M059J (cell line): ENCODE data around the gene OR5H14. TPM values are rescaled to one million over a fixed set of nuclear protein-coding genes. Genes with fewer than 3 reads are reported as not detected.
"Not testable (repeated sequence)": the region's sequence is repeated elsewhere in the genome, so short reads cannot be mapped to it uniquely, and the experiment has no call there.

ENCODE experiments used
- DNase-seq: peaks from one replicate; pipeline ENCODE4 v3.0.0-alpha.2; 2012; ENCODE audit warnings: low read depth
- total RNA-seq: library from RNA; depleted of rRNA; stranded (reverse); fragments of >200 nt; shearing (Covaris generic); gene quantifications from 2 replicates; pipeline ENCODE4 v1.2.3, GENCODE V29; 2014; rRNA removed

OR5H14 gene
- not detected in 2 replicates for total RNA-seq

GRCh38 chr3:98147179-98147578, at the start of gene OR5H14:
TSS of gene OR5H14 (plus strand) at chr3:98147479. CDS start at chr3:98149386, 1,907 bp downstream.
- DNase-seq = no peak

DNA sequence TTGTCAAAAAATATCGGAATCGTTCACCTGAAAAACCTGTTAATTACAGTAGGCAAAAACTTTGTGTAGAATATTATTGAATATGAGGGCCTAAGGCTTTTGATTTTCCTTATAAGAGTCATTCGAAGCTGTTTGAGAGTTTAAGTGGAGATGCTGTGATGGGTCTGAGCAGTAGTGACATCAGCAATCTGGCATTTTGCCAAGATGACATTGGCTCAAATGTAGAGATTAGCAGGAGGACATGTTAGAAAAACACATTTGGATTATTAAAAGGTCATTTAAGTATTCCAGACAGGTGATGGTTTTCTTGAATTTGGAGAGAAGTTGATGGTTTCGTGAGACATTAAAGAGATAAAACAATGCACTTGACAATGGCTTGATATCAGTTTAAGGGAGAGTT, 47.4 kb upstream of the OR5H14 start:
- DNase-seq = peak; percentile 10

GRCh38 chr3:98108162-98108561, 39.1 kb upstream of the OR5H14 start:
- no peak for DNase-seq

- peak; percentile 46 for DNase-seq
These were observed 37.3 kb upstream of the OR5H14 start for GRCh38 chr3:98109807-98110549.

GRCh38 chr3:98110550-98110908, 36.8 kb upstream of the OR5H14 start:
- DNase-seq = no peak

- no peak for DNase-seq
These were observed 33.0 kb upstream of the OR5H14 start for GRCh38 chr3:98114264-98114663.

DNA sequence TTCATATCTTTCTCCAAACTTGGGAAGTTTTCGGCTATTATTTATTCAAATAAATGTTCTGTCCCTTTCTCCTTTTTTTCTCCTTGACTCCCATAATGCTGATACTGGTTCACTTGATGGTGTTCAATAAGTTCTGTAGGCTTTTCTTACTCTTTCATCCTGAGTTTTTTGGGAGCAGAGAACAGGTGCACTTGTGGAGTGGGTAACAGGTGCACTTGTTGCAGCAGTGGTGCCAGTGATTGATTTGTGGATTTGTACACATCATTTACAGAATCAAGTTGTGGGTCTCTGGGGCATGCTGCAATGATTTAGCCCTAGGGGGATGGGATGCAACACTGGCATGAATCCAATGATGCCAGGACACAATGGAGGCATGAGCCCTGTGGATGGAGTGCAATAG, 31.6 kb upstream of the OR5H14 start:
- DNase-seq = no peak

DNA sequence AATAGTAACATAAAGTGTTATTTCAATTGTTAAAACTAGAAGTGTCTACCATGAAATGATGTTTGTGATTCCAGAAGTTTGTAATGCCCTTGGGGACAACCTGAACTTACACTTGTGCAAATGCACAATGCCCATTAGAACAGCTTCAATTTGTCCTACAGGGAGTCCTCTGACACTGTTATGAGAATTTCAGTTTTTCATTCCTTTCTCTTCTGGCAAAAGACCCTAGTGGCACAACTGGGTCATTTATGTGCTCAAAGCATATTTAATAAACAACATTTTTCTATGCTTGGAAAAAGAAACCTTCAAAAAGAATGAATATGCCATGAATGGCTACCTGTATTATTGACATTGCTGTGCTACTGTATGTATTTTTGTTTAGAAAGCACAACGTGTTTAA, 16.9 kb upstream of the OR5H14 start, which contains the start of gene OR5H1:
Gene OR5H1, plus strand, starts transcription at position 301 of the 400 bp plus-strand sequence. CDS start 1,977 bp downstream, outside the sequence.
- DNase-seq = no peak

GRCh38 chr3:98136631-98137030, 10.6 kb upstream of the OR5H14 start:
- peak; percentile 11 for DNase-seq

GRCh38 chr3:98137826-98138557, 9.3 kb upstream of the OR5H14 start:
- DNase-seq = not testable (repeated sequence)

DNA sequence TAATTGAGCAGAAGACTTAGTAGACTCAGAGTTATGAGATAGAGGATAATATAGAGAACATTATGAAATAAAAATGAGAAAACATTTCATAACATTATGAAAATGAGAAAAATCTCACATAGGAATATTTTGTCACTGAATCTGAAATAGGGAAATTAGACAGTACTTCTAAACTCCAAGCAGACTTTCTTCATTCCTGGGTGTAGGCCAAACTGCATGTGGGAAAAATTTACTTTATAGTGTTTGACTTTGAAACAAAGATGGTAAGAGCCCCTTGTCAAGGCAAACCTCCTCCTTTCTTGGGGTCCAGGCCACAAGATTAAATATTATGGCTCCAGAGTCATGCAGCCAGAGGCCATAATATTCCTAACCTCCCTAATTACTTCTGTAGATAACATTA, 6.7 kb upstream of the OR5H14 start:
- DNase-seq = no peak

GRCh38 chr3:98148751-98149150, 1.5 kb downstream of the OR5H14 start:
- no peak for DNase-seq

DNA sequence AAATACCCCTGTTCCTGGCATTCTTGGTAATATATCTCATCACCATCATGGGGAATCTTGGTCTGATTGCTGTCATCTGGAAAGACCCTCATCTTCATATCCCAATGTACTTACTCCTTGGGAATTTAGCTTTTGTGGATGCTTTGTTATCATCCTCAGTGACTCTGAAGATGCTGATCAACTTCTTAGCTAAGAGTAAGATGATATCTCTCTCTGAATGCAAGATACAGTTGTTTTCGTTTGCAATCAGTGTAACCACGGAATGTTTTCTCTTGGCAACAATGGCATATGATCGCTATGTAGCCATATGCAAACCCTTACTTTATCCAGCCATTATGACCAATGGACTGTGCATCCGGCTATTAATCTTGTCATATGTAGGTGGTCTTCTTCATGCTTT, 2.2 kb downstream of the OR5H14 start:
- not testable (repeated sequence) for DNase-seq

DNA sequence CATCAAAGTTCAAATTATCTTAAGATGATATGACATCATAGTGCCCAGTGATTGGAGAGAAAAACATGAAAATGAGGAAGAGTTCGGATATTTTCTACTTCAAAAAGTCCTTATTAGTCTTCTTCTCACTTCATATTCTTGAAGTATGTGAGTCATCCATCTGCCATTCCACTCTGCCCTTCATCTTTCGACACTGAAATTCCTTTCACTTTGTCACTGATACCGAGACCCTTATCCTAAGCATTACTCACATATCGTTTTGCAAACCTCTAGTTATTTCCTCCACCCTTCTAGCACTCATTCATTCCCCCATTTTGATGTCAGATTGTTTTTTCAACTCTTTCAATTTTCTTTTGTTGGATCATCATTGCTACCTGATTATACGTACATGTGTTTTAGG, 4.0 kb downstream of the OR5H14 start:
- peak; percentile 80 for DNase-seq

- no peak for DNase-seq
These were observed 19.1 kb downstream of the OR5H14 start, which contains the start of gene OR5H15 for GRCh38 chr3:98166396-98166795. TSS of gene OR5H15 (plus strand) at chr3:98166696. CDS start at chr3:98168700, 2,004 bp downstream.

- no peak for DNase-seq
These were observed 23.8 kb downstream of the OR5H14 start for GRCh38 chr3:98171071-98171470.

GRCh38 chr3:98172621-98173020, 25.3 kb downstream of the OR5H14 start:
- peak; percentile 63 for DNase-seq

DNA sequence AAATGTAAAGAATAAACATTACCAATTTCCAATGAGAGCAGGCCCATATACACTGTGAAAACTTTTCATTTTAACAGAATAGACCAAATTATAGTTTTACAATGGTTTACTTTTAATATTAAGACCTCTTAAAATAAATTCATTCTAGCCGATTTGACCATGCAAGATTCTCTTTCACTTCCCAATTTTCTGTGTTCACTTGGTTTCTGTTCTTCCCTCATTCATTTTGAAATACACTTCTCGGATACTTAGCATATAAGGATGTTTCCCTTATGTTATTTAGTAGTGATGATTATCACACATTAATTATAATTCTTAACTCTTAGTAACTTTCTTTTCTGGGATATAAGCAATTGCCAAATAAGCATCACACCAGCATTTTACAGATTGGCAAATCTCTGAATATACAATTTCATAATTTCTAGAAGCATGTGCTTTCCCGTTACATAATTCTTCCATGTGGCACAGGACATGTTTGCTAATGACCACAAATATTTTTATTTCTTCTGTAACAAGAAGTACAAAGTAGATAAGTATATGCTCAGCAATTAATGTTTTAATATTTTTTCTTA, 33.1 kb downstream of the OR5H14 start:
- DNase-seq = no peak

DNA sequence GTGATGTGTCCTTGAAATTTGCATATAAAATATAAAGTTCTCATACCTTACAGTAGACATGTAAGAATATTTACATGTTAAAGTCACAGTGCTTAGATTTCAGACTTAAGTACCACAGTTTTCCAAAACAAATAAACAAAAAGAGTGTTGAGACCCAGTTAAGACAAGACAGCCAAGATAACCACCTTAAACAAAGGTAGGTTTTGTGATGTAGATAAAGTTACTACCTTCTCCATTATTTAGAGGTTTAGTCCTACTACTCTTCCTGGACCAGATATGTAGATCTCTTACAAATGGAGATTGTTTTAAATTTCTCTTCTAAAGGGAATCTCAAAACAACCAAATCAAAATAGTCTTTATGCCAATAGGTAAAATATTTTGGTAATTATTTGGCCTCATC, 34.9 kb downstream of the OR5H14 start:
- DNase-seq = no peak

- peak; percentile 53 for DNase-seq
These were observed 37.9 kb downstream of the OR5H14 start for GRCh38 chr3:98185180-98185579.

- peak; percentile 56 for DNase-seq
These were observed 41.3 kb downstream of the OR5H14 start for GRCh38 chr3:98188545-98188944.

DNA sequence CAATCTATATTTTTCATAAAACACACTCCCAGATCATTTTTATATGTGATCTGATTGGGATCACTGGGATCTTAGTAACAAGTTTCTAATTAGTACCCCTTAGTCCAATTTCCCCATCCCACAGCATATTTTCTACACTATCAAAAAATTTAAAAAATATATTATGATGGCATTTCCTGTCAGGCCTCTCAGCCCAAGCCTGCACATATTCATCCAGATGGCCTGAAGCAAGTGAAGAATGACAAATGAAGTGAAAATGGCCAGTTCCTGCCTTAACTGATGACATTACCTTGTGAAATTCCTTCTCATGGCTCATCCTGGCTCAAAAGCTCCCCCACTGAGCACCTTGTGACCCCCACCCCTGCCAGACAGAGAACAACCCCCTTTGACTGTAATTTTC, 43.6 kb downstream of the OR5H14 start:
- peak; percentile 65 for DNase-seq

DNA sequence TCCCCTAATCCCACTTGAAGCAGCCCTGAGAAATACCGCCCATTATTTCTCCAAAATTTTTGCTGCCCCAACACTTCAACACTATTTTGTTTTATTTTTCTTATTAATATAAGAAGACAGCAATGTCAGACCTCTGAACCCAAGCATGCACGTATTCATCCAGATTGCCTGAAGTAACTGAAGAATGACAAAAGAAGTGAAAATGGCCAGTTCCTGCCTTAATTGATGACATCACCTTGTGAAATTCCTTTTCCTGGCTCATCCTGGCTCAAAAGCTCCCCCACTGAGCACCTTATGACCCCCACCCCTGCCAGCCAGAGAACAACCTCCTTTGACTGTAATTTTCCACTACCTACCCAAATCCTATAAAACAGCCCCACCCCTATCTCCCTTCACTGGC, 49.0 kb downstream of the OR5H14 start:
- DNase-seq = peak; percentile 54
